Endothelial cell of umbilical vein (primary cell): Measurements from ENCODE around the gene HYAL1.

Experiments
- EZH2 ChIP-seq: IDR thresholded peaks from 2 replicates; pipeline ENCODE4 v1.6.1; 2012; ENCODE audit warnings: borderline replicate concordance, low read depth, mild to moderate bottlenecking, moderate library complexity, low read length, inconsistent platforms; ENCODE audit not compliant: severe bottlenecking
- FOS ChIP-seq: IDR thresholded peaks from 2 replicates; pipeline ENCODE4 v1.6.1; 2011; ENCODE audit warnings: mild to moderate bottlenecking, low read length, moderate library complexity, borderline replicate concordance; ENCODE audit not compliant: insufficient read depth
- GATA2 ChIP-seq: IDR thresholded peaks from 2 replicates; pipeline ENCODE4 v1.7.0; 2011; ENCODE audit warnings: low read depth, mild to moderate bottlenecking, moderate library complexity, mixed read lengths, low read length; ENCODE audit not compliant: insufficient read length, insufficient read depth
- JUN ChIP-seq: IDR thresholded peaks from 2 replicates; pipeline ENCODE4 v1.6.1; 2011; ENCODE audit warnings: borderline replicate concordance, low read depth; ENCODE audit not compliant: insufficient read length, insufficient read depth
- MYC ChIP-seq: IDR thresholded peaks from one replicate; pipeline ENCODE4 v1.6.1; 2011; ENCODE audit warnings: mild to moderate bottlenecking, low read depth, low read length
- POLR2A ChIP-seq: IDR thresholded peaks from 2 replicates; pipeline ENCODE4 v1.6.1; 2012; ENCODE audit warnings: low read depth, mild to moderate bottlenecking, control low read depth, low read length
- POLR2AphosphoS5 ChIP-seq: IDR thresholded peaks from 2 replicates; pipeline ENCODE4 v1.6.1; 2012; ENCODE audit warnings: low read depth, mild to moderate bottlenecking, control low read depth, low read length, moderate library complexity; ENCODE audit not compliant: insufficient read depth
- TF ChIP-seq, protein P1 (sequence below), 2 donors: IDR thresholded peaks; 1 replicate in 1 of 2; 2 replicates in 1 of 2; pipeline ENCODE4 v1.5.1; 2011; ENCODE audit warnings: low read length in 2 of 2, mild to moderate bottlenecking in 2 of 2, moderate library complexity in 2 of 2, control low read depth in 1 of 2, inconsistent platforms in 1 of 2, low read depth in 1 of 2; ENCODE audit not compliant: insufficient read depth in 1 of 2; ENCODE audit errors: extremely low read depth in 1 of 2
- TF ChIP-seq, protein P2 (sequence below): IDR thresholded peaks from 2 replicates; pipeline ENCODE4 v1.6.1; 2011; ENCODE audit not compliant: insufficient read depth, insufficient read length

DNA sequence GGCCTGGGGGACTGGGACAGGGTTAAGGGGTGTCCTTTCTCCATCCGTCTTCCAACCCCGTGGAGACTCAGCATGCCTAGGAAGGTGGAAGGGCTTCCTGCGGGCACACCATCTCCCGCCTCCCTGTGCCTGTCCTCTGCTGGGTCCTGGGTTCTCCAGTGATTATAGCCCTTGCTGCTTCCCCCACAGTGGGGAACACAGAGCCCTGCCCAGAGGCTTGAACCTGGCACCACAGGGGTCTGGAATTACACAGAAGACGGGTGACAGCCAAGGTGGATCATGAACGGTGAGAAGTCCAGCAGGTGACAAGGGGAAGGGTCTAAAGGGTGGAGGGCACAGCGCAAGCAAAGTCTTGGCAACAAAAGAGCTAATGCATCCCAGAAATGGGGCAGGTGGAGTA, 40.6 kb downstream of the HYAL1 start:
- TF ChIP-seq, protein P1, sequence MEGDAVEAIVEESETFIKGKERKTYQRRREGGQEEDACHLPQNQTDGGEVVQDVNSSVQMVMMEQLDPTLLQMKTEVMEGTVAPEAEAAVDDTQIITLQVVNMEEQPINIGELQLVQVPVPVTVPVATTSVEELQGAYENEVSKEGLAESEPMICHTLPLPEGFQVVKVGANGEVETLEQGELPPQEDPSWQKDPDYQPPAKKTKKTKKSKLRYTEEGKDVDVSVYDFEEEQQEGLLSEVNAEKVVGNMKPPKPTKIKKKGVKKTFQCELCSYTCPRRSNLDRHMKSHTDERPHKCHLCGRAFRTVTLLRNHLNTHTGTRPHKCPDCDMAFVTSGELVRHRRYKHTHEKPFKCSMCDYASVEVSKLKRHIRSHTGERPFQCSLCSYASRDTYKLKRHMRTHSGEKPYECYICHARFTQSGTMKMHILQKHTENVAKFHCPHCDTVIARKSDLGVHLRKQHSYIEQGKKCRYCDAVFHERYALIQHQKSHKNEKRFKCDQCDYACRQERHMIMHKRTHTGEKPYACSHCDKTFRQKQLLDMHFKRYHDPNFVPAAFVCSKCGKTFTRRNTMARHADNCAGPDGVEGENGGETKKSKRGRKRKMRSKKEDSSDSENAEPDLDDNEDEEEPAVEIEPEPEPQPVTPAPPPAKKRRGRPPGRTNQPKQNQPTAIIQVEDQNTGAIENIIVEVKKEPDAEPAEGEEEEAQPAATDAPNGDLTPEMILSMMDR (IDR thresholded peaks at IDR 0.05; ENCODE audit: extremely low read depth in 1 of 2, insufficient read depth in 1 of 2, low read depth in 1 of 2, low read length in 2 of 2) = no peak
- TF ChIP-seq JUN = no peak
- no peak for TF ChIP-seq MYC
- no peak for TF ChIP-seq POLR2A
- TF ChIP-seq, protein P2, sequence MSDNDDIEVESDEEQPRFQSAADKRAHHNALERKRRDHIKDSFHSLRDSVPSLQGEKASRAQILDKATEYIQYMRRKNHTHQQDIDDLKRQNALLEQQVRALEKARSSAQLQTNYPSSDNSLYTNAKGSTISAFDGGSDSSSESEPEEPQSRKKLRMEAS = no peak
- no peak for TF ChIP-seq EZH2
- no peak for TF ChIP-seq POLR2AphosphoS5
- TF ChIP-seq GATA2 = no peak
- TF ChIP-seq FOS = no peak
